ENCODE results near the gene EEFSEC. TPM values are rescaled to one million over a fixed set of nuclear protein-coding genes. Genes with fewer than 3 reads are reported as not detected.

The EEFSEC gene
- total RNA-seq, 6 donors from 2014 or later: 14.9 to 38.8 (median 17.9) TPM

- Histone ChIP-seq H3K4me3 (no peak overlapping the region), H3K27me3 (no peaks in the 10 kb centered on the region), H3K4me1 (peaks cover 0 to 16% (median 9%) of the 10 kb centered on the region in 4 donors), H3K36me3 (no peaks in the 10 kb centered on the region), H3K9me3 (no peaks in the 10 kb centered on the region), H3K27ac (no peak overlapping the region)
- DNase-seq: no peak
- no peak for TF ChIP-seq POLR2AphosphoS5 (IDR thresholded peaks at IDR 0.05)
- no peak for TF ChIP-seq POLR2A (IDR thresholded peaks at IDR 0.05)
- no peak for TF ChIP-seq CTCF (IDR thresholded peaks at IDR 0.05)
- no peak for TF ChIP-seq EP300 (IDR thresholded peaks at IDR 0.05)
- 75 to 76% methylated on average over 6 of the region's 6 CpGs for WGBS, 2 donors
- ATAC-seq (ENCODE audit: low FRiP score in 2 of 2): no peak
Observed at GRCh38 chr3:128182656-128183055, 29.4 kb downstream of the EEFSEC start.

- Histone ChIP-seq H3K27ac (no peak overlapping the region), H3K27me3 (no peaks in the 10 kb centered on the region), H3K4me3 (no peak overlapping the region), H3K4me1 (no peaks in the 10 kb centered on the region), H3K9me3 (no peaks in the 10 kb centered on the region), H3K36me3 (no peaks in the 10 kb centered on the region)
- ATAC-seq (ENCODE audit: low FRiP score in 2 of 2) (no peak), DNase-seq (no peak)
- TF ChIP-seq POLR2AphosphoS5 (IDR thresholded peaks at IDR 0.05) (no peak), CTCF (IDR thresholded peaks at IDR 0.05) (no peak), EP300 (IDR thresholded peaks at IDR 0.05) (no peak), POLR2A (IDR thresholded peaks at IDR 0.05) (no peak)
- WGBS, 2 donors: 87 to 91% methylated on average over 3 of the region's 3 CpGs
Observed at GRCh38 chr3:128185630-128186447, 32.6 kb downstream of the EEFSEC start.

- H3K9me3 ChIP-seq: no peaks in the 10 kb centered on the region
- H3K36me3 ChIP-seq: no peaks in the 10 kb centered on the region
- DNase-seq: no peak
- no peaks in the 10 kb centered on the region for H3K4me1 ChIP-seq
- H3K27ac ChIP-seq: no peak overlapping the region
- ATAC-seq (ENCODE audit: low FRiP score in 2 of 2): no peak
- WGBS, 2 donors: 100% methylated on average over 1 of the region's 1 CpG
- H3K4me3 ChIP-seq: no peak overlapping the region
- no peaks in the 10 kb centered on the region for H3K27me3 ChIP-seq
- TF ChIP-seq POLR2A (IDR thresholded peaks at IDR 0.05): no peak
- no peak for TF ChIP-seq POLR2AphosphoS5 (IDR thresholded peaks at IDR 0.05)
- no peak for TF ChIP-seq EP300 (IDR thresholded peaks at IDR 0.05)
- no peak for TF ChIP-seq CTCF (IDR thresholded peaks at IDR 0.05)
Observed at GRCh38 chr3:128187495-128187894, 34.2 kb downstream of the EEFSEC start.

- TF ChIP-seq EP300 (IDR thresholded peaks at IDR 0.05) (no peak), POLR2A (IDR thresholded peaks at IDR 0.05) (no peak), POLR2AphosphoS5 (IDR thresholded peaks at IDR 0.05) (no peak), CTCF (IDR thresholded peaks at IDR 0.05) (no peak)
- WGBS, 2 donors: 94 to 98% methylated on average over 4 of the region's 4 CpGs
- DNase-seq (no peak), ATAC-seq (ENCODE audit: low FRiP score in 2 of 2) (no peak)
- Histone ChIP-seq H3K27me3 (no peaks in the 10 kb centered on the region), H3K36me3 (no peaks in the 10 kb centered on the region), H3K4me3 (no peak overlapping the region), H3K9me3 (no peaks in the 10 kb centered on the region), H3K4me1 (no peaks in the 10 kb centered on the region), H3K27ac (no peak overlapping the region)
Observed at GRCh38 chr3:128188326-128188725, 35.0 kb downstream of the EEFSEC start.

GRCh38 chr3:128188956-128189355 lies 35.7 kb downstream of the EEFSEC start:
- Histone ChIP-seq H3K27me3 (no peaks in the 10 kb centered on the region), H3K4me1 (peaks cover 0 to under 1% (median 0%) of the 10 kb centered on the region in 4 donors), H3K9me3 (no peaks in the 10 kb centered on the region), H3K4me3 (no peak overlapping the region), H3K36me3 (no peaks in the 10 kb centered on the region), H3K27ac (no peak overlapping the region)
- ATAC-seq (ENCODE audit: low FRiP score in 2 of 2) (peak in 1 of 2 donors; percentile 10), DNase-seq (no peak)
- TF ChIP-seq POLR2AphosphoS5 (IDR thresholded peaks at IDR 0.05) (no peak), POLR2A (IDR thresholded peaks at IDR 0.05) (no peak), EP300 (IDR thresholded peaks at IDR 0.05) (no peak), CTCF (IDR thresholded peaks at IDR 0.05) (no peak)
- WGBS, 2 donors: 94 to 100% methylated on average over 2 to 4 of the region's 4 CpGs
